Vagina (tissue), 2 donors: ENCODE data around the gene GRIFIN. TPM values are rescaled to one million over a fixed set of nuclear protein-coding genes. Genes with fewer than 3 reads are reported as not detected.

ENCODE experiments used
- DNase-seq, 2 donors: peaks; one replicate each; pipeline ENCODE4 v3.0.0-alpha.2; 2017; ENCODE audit errors: extremely low spot score in 2 of 2
- H3K27ac ChIP-seq: fragments of 200-600 bp; sonication (generic); one replicate; pipeline ENCODE4 v1.5.1; 2019
- H3K27me3 ChIP-seq: fragments of 200-600 bp; sonication (generic); one replicate; pipeline ENCODE4 v1.5.1; 2019
- H3K36me3 ChIP-seq, 2 donors: fragments of 200-600 bp; sonication (generic); one replicate each; pipeline ENCODE4 v1.5.1; 2017 to 2019
- H3K4me1 ChIP-seq: fragments of 200-600 bp; sonication (generic); one replicate; pipeline ENCODE4 v1.5.1; 2019
- H3K4me3 ChIP-seq, 2 donors: fragments of 200-600 bp; sonication (generic); 1 replicate in 1 of 2; 2 replicates in 1 of 2; pipeline ENCODE4 v1.5.1; 2016 to 2019
- H3K9me3 ChIP-seq: fragments of 200-600 bp; sonication (generic); one replicate; pipeline ENCODE4 v1.5.1; 2019
- POLR2A ChIP-seq, 2 donors: fragments of 450-650 bp; IDR thresholded peaks; one replicate each; pipeline ENCODE4 v1.6.1; 2017; ENCODE audit warnings: antibody characterized with exemption in 2 of 2, mild to moderate bottlenecking in 2 of 2, moderate library complexity in 2 of 2
- POLR2AphosphoS5 ChIP-seq, 2 donors: sonication (generic); formaldehyde crosslinking; IDR thresholded peaks; one replicate each; pipeline ENCODE4 v1.9.0; 2017; ENCODE audit warnings: antibody characterized with exemption in 2 of 2, mild to moderate bottlenecking in 2 of 2, low read depth in 1 of 2; ENCODE audit not compliant: insufficient read depth in 1 of 2
- intact Hi-C: fragments of 100-400 bp; cut with DNase I; formaldehyde crosslinking; loops from one replicate; pipeline ENCODE4 v1.15.1; 2023
- total RNA-seq: library from RNA; depleted of rRNA; stranded (reverse); fragments of >200 nt; gene quantifications from one replicate; pipeline ENCODE4 v1.2.3, GENCODE V29; 2016
- TF ChIP-seq, protein P1 (sequence below), 3 experiments: fragments of 450-650 bp in 2 of 3; fragments of 200-600 bp in 1 of 3; sonication (generic) in 1 of 3; IDR thresholded peaks; one replicate each; pipeline ENCODE4 v1.5.1; 2017 to 2019; ENCODE audit warnings: antibody characterized with exemption in 3 of 3, mild to moderate bottlenecking in 2 of 3, moderate library complexity in 2 of 3

The GRIFIN gene
- total RNA-seq, 1 donor from 2014 or later = not detected

DNA sequence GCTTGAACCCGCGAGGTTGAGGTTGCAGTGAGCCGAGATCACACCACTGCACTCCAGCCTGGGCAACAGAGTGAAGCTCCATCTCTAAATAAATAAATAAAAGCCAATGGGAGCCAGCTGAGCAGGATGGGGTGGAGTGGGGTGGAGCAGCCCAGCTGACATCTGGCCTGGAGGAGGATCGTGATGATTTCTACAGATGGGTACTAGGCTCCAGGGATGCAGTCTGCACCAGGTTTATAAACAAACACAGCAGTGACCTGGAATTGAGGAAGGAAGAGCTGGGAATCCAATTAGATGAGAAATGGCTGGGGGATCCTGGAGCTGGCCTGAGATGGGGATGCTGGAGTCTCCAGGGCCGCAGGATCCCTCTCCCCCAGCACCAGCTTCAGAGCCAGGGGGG, 7.3 kb upstream of the GRIFIN start:
- no peak overlapping the region for H3K4me3 ChIP-seq
- no peak overlapping the region for H3K27ac ChIP-seq
- no peaks in the 10 kb centered on the region for H3K36me3 ChIP-seq
- intact Hi-C loops = no loop called here
- TF ChIP-seq POLR2AphosphoS5 (IDR thresholded peaks at IDR 0.05; ENCODE audit: insufficient read depth in 1 of 2, low read depth in 1 of 2) = no peak
- no peak for TF ChIP-seq POLR2A (IDR thresholded peaks at IDR 0.05)
- TF ChIP-seq, protein P1, sequence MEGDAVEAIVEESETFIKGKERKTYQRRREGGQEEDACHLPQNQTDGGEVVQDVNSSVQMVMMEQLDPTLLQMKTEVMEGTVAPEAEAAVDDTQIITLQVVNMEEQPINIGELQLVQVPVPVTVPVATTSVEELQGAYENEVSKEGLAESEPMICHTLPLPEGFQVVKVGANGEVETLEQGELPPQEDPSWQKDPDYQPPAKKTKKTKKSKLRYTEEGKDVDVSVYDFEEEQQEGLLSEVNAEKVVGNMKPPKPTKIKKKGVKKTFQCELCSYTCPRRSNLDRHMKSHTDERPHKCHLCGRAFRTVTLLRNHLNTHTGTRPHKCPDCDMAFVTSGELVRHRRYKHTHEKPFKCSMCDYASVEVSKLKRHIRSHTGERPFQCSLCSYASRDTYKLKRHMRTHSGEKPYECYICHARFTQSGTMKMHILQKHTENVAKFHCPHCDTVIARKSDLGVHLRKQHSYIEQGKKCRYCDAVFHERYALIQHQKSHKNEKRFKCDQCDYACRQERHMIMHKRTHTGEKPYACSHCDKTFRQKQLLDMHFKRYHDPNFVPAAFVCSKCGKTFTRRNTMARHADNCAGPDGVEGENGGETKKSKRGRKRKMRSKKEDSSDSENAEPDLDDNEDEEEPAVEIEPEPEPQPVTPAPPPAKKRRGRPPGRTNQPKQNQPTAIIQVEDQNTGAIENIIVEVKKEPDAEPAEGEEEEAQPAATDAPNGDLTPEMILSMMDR (IDR thresholded peaks at IDR 0.05) = no peak
- no peaks in the 10 kb centered on the region for H3K9me3 ChIP-seq
- no peak for DNase-seq
- H3K4me1 ChIP-seq = peaks cover 24% of the 10 kb centered on the region
- H3K27me3 ChIP-seq = no peaks in the 10 kb centered on the region

DNA sequence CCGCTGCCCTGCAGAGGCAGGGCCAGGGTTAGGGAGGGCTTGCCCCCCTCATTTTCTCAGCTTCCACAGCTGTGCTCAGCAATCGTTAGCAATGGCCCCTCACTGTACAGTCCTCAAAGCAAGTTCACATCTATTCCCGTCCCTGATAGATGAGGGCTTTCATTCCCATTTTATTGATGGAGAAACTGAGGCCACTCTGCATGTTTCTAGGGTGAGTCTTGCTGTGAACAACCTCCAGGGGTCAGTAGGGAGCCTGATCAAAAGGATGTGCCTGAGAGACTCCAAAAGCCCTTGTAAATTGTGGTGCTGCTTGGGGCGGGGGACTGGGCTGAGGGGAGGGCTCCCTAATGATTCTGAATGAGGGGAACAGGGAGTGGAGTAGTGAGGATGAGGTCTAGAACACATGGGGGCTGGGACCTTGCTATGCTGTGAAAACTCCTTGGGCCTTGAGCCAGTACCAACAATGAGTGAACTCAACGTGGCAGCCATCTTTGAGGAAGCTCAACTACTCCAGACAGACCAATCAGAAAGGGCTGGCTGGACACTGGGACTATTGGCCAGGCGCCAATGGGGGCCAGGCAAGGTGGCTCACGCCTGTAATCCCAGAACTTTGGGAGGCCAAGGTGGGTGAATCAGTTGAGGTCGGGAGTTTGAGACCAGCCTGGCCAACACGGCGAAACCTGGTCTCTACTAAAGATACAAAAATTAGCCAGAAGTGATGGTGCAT, 6.7 kb upstream of the GRIFIN start:
- Histone ChIP-seq H3K27me3 (no peaks in the 10 kb centered on the region), H3K9me3 (no peaks in the 10 kb centered on the region), H3K36me3 (no peaks in the 10 kb centered on the region), H3K4me3 (no peak overlapping the region), H3K4me1 (peaks cover 24% of the 10 kb centered on the region), H3K27ac (no peak overlapping the region)
- DNase-seq = no peak
- TF ChIP-seq, protein P1 (IDR thresholded peaks at IDR 0.05) = no peak
- TF ChIP-seq POLR2AphosphoS5 (IDR thresholded peaks at IDR 0.05; ENCODE audit: insufficient read depth in 1 of 2, low read depth in 1 of 2) = no peak
- TF ChIP-seq POLR2A (IDR thresholded peaks at IDR 0.05) = no peak
- intact Hi-C loops = no loop called here

- no peaks in the 10 kb centered on the region for H3K36me3 ChIP-seq
- peaks cover 15% of the 10 kb centered on the region for H3K4me1 ChIP-seq
- no peaks in the 10 kb centered on the region for H3K9me3 ChIP-seq
- no peaks in the 10 kb centered on the region for H3K27me3 ChIP-seq
- DNase-seq = no peak
- H3K4me3 ChIP-seq = no peak overlapping the region
- intact Hi-C loops = no loop called here
- TF ChIP-seq POLR2A (IDR thresholded peaks at IDR 0.05) (no peak), POLR2AphosphoS5 (IDR thresholded peaks at IDR 0.05; ENCODE audit: insufficient read depth in 1 of 2, low read depth in 1 of 2) (no peak)
- TF ChIP-seq, protein P1 (IDR thresholded peaks at IDR 0.05) = no peak
- no peak overlapping the region for H3K27ac ChIP-seq
These were observed 5.0 kb upstream of the GRIFIN start for GRCh38 chr7:2481195-2481594.

DNA sequence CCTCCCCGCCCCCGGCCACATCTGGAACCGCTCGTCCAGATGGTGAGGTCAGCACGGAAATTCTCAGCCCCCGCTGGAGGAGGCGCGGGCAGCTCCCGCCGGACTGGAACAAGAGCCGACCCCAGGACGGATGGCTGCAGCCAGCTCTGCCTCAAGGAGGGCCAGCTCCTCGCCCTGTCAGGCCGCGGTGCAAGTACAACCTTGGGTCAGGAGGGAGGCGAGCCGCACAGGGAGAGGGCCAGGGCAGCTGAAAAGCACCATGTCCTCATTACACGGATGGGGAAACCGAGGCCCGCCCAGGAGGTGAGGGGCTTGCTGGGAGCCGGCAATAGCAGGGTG, 3.8 kb upstream of the GRIFIN start:
- no peaks in the 10 kb centered on the region for H3K27me3 ChIP-seq
- no peaks in the 10 kb centered on the region for H3K9me3 ChIP-seq
- no peak overlapping the region for H3K4me3 ChIP-seq
- DNase-seq = no peak
- H3K4me1 ChIP-seq = peaks cover 15% of the 10 kb centered on the region
- H3K27ac ChIP-seq = no peak overlapping the region
- intact Hi-C loops = no loop called here
- no peak for TF ChIP-seq POLR2AphosphoS5 (IDR thresholded peaks at IDR 0.05; ENCODE audit: insufficient read depth in 1 of 2, low read depth in 1 of 2)
- TF ChIP-seq, protein P1 (IDR thresholded peaks at IDR 0.05) = no peak
- TF ChIP-seq POLR2A (IDR thresholded peaks at IDR 0.05) = no peak
- no peaks in the 10 kb centered on the region for H3K36me3 ChIP-seq

DNA sequence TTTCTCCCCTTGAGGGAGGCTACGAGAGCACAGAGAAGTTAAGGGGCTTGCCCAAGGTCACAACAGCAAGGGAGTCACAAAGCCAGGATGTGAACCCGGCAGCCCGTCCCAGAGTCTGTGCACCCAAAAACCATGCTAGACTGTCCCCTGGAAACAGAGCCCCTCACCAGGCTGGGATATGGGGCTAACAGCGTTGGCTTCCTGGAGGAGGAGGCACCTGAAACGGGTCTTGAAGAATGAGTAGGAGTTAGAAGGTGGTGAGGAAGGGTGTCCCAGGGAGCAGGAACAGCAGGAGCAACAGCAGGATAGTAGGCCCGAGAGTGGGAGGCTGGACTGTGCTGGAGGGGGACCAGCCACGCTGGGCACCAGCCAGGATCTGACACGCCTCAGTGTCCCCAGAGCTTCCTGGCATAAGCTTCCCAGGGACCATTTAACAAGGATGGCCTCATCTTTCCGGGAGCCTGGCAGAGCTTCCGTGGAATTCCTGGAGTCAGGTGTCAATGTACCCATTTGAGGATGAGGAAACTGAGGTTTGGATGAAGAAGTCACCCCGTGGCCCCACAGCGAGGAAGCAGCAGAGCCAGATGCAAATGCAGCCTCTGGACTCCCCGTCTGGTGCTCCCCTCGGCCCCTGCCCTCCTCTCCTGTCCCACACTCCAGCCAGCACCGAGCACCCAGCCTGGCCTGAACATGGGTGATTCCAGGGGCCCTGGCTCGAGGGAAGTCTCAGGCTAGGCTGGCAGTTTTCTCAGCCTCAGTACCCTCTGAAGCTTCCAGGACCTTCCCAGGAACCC, 3.3 kb upstream of the GRIFIN start:
- peaks cover 15% of the 10 kb centered on the region for H3K4me1 ChIP-seq
- no peak for DNase-seq
- no peaks in the 10 kb centered on the region for H3K9me3 ChIP-seq
- no peaks in the 10 kb centered on the region for H3K36me3 ChIP-seq
- H3K4me3 ChIP-seq = no peak overlapping the region
- TF ChIP-seq POLR2A (IDR thresholded peaks at IDR 0.05) (no peak), POLR2AphosphoS5 (IDR thresholded peaks at IDR 0.05; ENCODE audit: insufficient read depth in 1 of 2, low read depth in 1 of 2) (no peak)
- TF ChIP-seq, protein P1 (IDR thresholded peaks at IDR 0.05) = no peak
- intact Hi-C loops = loop anchor here (5.0 to 10.0 kb wide), 2 partner anchors 78 to 205 kb away; partner anchors contain the start of genes AMZ1, BRAT1 and IQCE
- no peaks in the 10 kb centered on the region for H3K27me3 ChIP-seq
- no peak overlapping the region for H3K27ac ChIP-seq
